DMS114 treated with DMSO at 0.1 percent for 48 hours (cell line): ENCODE data around the gene EHBP1.

Experiments used
- DNase-seq: peaks from one replicate; lab custom pipeline; 2025; ENCODE audit not compliant: unreplicated experiment; lab: John Stamatoyannopoulos, UW

EHBP1 gene

GRCh38 chr2:62939735-62940491 is 234.4 kb downstream of the EHBP1 start:
- DNase-seq, result no peak

- DNase-seq, result no peak
Measured at GRCh38 chr2:62940697-62941096, 235.2 kb downstream of the EHBP1 start.

- no peak for DNase-seq
Measured at GRCh38 chr2:62941413-62941812, 235.9 kb downstream of the EHBP1 start.

GRCh38 chr2:62944362-62944761 is 238.8 kb downstream of the EHBP1 start:
- DNase-seq, result no peak

- no peak for DNase-seq
Measured at GRCh38 chr2:62947403-62947802, 241.9 kb downstream of the EHBP1 start.

GRCh38 chr2:62956651-62957050 is 251.1 kb downstream of the EHBP1 start:
- no peak for DNase-seq

- DNase-seq, result no peak
Measured at GRCh38 chr2:62958206-62958605, 252.7 kb downstream of the EHBP1 start.

GRCh38 chr2:62964050-62964449 is 258.5 kb downstream of the EHBP1 start:
- no peak for DNase-seq

GRCh38 chr2:62964671-62965070 is 259.2 kb downstream of the EHBP1 start:
- no peak for DNase-seq

- DNase-seq, result no peak
Measured at GRCh38 chr2:62966991-62967390, 261.5 kb downstream of the EHBP1 start.

GRCh38 chr2:62968168-62968567 is 262.7 kb downstream of the EHBP1 start:
- DNase-seq, result no peak

GRCh38 chr2:62968668-62969067 is 263.2 kb downstream of the EHBP1 start:
- no peak for DNase-seq

- DNase-seq, result no peak
Measured at GRCh38 chr2:62971936-62972335, 266.4 kb downstream of the EHBP1 start.

- DNase-seq, result no peak
Measured at GRCh38 chr2:62972601-62973000, 267.1 kb downstream of the EHBP1 start.

- DNase-seq, result no peak
Measured at GRCh38 chr2:62974999-62975398, 269.5 kb downstream of the EHBP1 start.

GRCh38 chr2:62991605-62992004 is 286.1 kb downstream of the EHBP1 start:
- DNase-seq, result no peak

GRCh38 chr2:62992561-62992960 is 287.0 kb downstream of the EHBP1 start:
- DNase-seq, result no peak

GRCh38 chr2:62994206-62994605 is 288.7 kb downstream of the EHBP1 start:
- no peak for DNase-seq

- DNase-seq, result no peak
Measured at GRCh38 chr2:62996534-62997186, 291.1 kb downstream of the EHBP1 start.

- DNase-seq, result no peak
Measured at GRCh38 chr2:62998949-62999348, 293.4 kb downstream of the EHBP1 start.

- no peak for DNase-seq
Measured at GRCh38 chr2:62999905-63000304, 294.4 kb downstream of the EHBP1 start.

GRCh38 chr2:63000801-63001200 is 295.3 kb downstream of the EHBP1 start:
- no peak for DNase-seq

- DNase-seq, result no peak
Measured at GRCh38 chr2:63001576-63001975, 296.1 kb downstream of the EHBP1 start.
